Daoy (cell line): Measurements from ENCODE around the gene URGCP. TPM values are rescaled to one million over a fixed set of nuclear protein-coding genes. Genes with fewer than 3 reads are reported as not detected.
"Not testable (repeated sequence)": the region's sequence is repeated elsewhere in the genome, so short reads cannot be mapped to it uniquely, and the experiment has no call there.

Experiments
- DNase-seq: peaks from one replicate; pipeline ENCODE4 v3.0.0-alpha.2; 2015; ENCODE audit warnings: low read depth
- total RNA-seq: library from RNA; depleted of rRNA; stranded (reverse); fragments of >200 nt; shearing (Covaris generic); gene quantifications from 2 replicates; pipeline ENCODE4 v1.2.3, GENCODE V29; 2014

URGCP gene
- total RNA-seq, 1 experiment from 2014 or later = 46.2 TPM

- no peak for DNase-seq
These were observed 15.0 kb upstream of the URGCP start for GRCh38 chr7:43921423-43921822.

GRCh38 chr7:43915907-43916306 is 9.5 kb upstream of the URGCP start:
- DNase-seq = no peak

- DNase-seq = no peak
These were observed 8.4 kb upstream of the URGCP start for GRCh38 chr7:43914795-43915194.

GRCh38 chr7:43905956-43906330 is 453 bp downstream of the URGCP start:
- peak; percentile 59 for DNase-seq

- peak; percentile 67 for DNase-seq
These were observed 1.0 kb downstream of the URGCP start for GRCh38 chr7:43905209-43905946.

GRCh38 chr7:43904533-43905208 is 1.7 kb downstream of the URGCP start:
- DNase-seq = peak; percentile 30

GRCh38 chr7:43902542-43903054 is 3.8 kb downstream of the URGCP start:
- no peak for DNase-seq

GRCh38 chr7:43898571-43898970 is 7.8 kb downstream of the URGCP start:
- not testable (repeated sequence) for DNase-seq

GRCh38 chr7:43895847-43896415 is 10.5 kb downstream of the URGCP start:
- DNase-seq = no peak

- DNase-seq = no peak
These were observed 15.1 kb downstream of the URGCP start for GRCh38 chr7:43891069-43891955.

GRCh38 chr7:43890468-43890867 is 15.9 kb downstream of the URGCP start:
- DNase-seq = no peak

- peak; percentile 54 for DNase-seq
These were observed 17.1 kb downstream of the URGCP start for GRCh38 chr7:43888993-43889945.

GRCh38 chr7:43884617-43885016 is 21.8 kb downstream of the URGCP start:
- DNase-seq = no peak

GRCh38 chr7:43884209-43884608 is 22.2 kb downstream of the URGCP start:
- DNase-seq = peak; percentile 51

GRCh38 chr7:43880596-43880995 is 25.8 kb downstream of the URGCP start:
- DNase-seq = no peak

- DNase-seq = peak; percentile 83
These were observed 26.9 kb downstream of the URGCP start for GRCh38 chr7:43879477-43879876.

- no peak for DNase-seq
These were observed 27.5 kb downstream of the URGCP start for GRCh38 chr7:43878867-43879266.

GRCh38 chr7:43877968-43878864 is 28.2 kb downstream of the URGCP start:
- DNase-seq = no peak

- DNase-seq = no peak
These were observed 29.2 kb downstream of the URGCP start for GRCh38 chr7:43876976-43877745.
